Karpas-422 (cell line): ENCODE measurements around the gene SPATA33. TPM values are rescaled to one million over a fixed set of nuclear protein-coding genes. Genes with fewer than 3 reads are reported as not detected.
"Not testable (repeated sequence)": the region's sequence is repeated elsewhere in the genome, so short reads cannot be mapped to it uniquely, and the experiment has no call there.

Experiments used
- DNase-seq: peaks from one replicate; pipeline ENCODE4 v3.0.0-alpha.2; 2015
- H2AFZ ChIP-seq: fragments of 200-600 bp; sonication (generic); 2 replicates; pipeline ENCODE4 v1.6.1; 2014; ENCODE audit warnings: antibody characterized with exemption, low read length, mixed read lengths
- H3K27ac ChIP-seq: fragments of 200-600 bp; sonication (generic); 2 replicates; pipeline ENCODE4 v1.5.1; 2014; ENCODE audit warnings: mild to moderate bottlenecking, low read length, moderate library complexity
- H3K27me3 ChIP-seq: fragments of 200-600 bp; sonication (generic); 2 replicates; pipeline ENCODE4 v1.6.1; 2014; ENCODE audit warnings: low read length, mixed read lengths
- H3K36me3 ChIP-seq: fragments of 200-600 bp; sonication (generic); 2 replicates; pipeline ENCODE4 v1.6.1; 2014; ENCODE audit warnings: low read length, mixed read lengths; ENCODE audit not compliant: insufficient read depth
- H3K4me1 ChIP-seq: fragments of 200-600 bp; sonication (generic); 2 replicates; pipeline ENCODE4 v1.6.1; 2014; ENCODE audit warnings: mild to moderate bottlenecking, low read length, mixed read lengths
- H3K4me2 ChIP-seq: fragments of 200-600 bp; sonication (generic); 2 replicates; pipeline ENCODE4 v1.6.1; 2014; ENCODE audit warnings: low read length, low read depth, mild to moderate bottlenecking; ENCODE audit not compliant: poor library complexity, severe bottlenecking
- H3K4me3 ChIP-seq: fragments of 200-600 bp; sonication (generic); 2 replicates; pipeline ENCODE4 v1.5.1; 2014; ENCODE audit warnings: mild to moderate bottlenecking, antibody characterized with exemption, low read length, mixed read lengths
- H3K79me2 ChIP-seq: fragments of 200-600 bp; sonication (generic); 2 replicates; pipeline ENCODE4 v1.6.1; 2014; ENCODE audit warnings: mild to moderate bottlenecking, low read length, mixed read lengths
- H3K9ac ChIP-seq: fragments of 200-600 bp; sonication (generic); 2 replicates; pipeline ENCODE4 v1.6.0; 2014; ENCODE audit warnings: low read length
- H3K9me2 ChIP-seq: fragments of 200-600 bp; sonication (generic), shearing (Covaris generic); replicated peaks from 2 replicates; pipeline ENCODE4 v1.6.0; 2014; ENCODE audit warnings: mild to moderate bottlenecking, low read length, moderate library complexity; ENCODE audit not compliant: insufficient read depth
- H3K9me3 ChIP-seq: fragments of 300-700, 200-600 bp; sonication (generic); 2 replicates; pipeline ENCODE4 v1.6.1; 2014; ENCODE audit warnings: low read length, mixed read lengths
- H4K20me1 ChIP-seq: fragments of 200-600 bp; sonication (generic); 2 replicates; pipeline ENCODE4 v1.6.1; 2014; ENCODE audit warnings: mild to moderate bottlenecking, antibody characterized with exemption, low read length, low read depth; ENCODE audit not compliant: insufficient read depth
- total RNA-seq: library from RNA; depleted of rRNA; stranded (reverse); fragments of >200 nt; shearing (Covaris generic); gene quantifications from 2 replicates; pipeline ENCODE4 v1.2.3, GENCODE V29; 2014; ENCODE audit warnings: low replicate concordance

Gene SPATA33
- total RNA-seq, 1 experiment from 2014 or later: 5.1 TPM

DNA sequence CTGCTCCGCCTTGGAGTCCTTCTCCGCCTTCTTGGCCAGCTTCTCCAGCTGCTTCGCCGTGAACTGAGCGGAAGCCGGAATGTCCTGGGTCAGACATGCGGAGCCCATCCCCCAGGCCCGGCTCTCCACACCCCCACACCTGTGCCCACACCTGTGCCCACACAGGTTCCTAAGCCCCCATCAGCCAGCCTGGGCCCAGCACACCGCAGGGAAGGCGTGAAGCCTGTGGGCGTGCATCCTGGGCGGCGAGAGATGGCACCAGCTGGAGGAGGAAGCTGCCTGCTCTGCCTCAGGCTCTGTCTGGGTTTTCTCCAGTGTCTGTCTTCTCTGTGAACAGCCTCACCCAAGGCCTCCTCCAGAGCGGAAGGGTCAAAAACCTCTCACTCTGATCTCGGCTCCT, 6.1 kb upstream of the SPATA33 start:
- H3K27ac ChIP-seq: no peak overlapping the region
- peaks cover 13% of the 10 kb centered on the region; the same call in 1 of the 2 replicates for H4K20me1 ChIP-seq
- H3K9me2 ChIP-seq: no peaks in the 10 kb centered on the region
- DNase-seq: no peak
- H3K4me2 ChIP-seq: no peak overlapping the region
- H3K4me1 ChIP-seq: peaks cover 5% of the 10 kb centered on the region
- H3K79me2 ChIP-seq: peaks cover 37% of the 10 kb centered on the region
- no peaks in the 10 kb centered on the region for H3K27me3 ChIP-seq
- no peak overlapping the region for H3K9ac ChIP-seq
- H3K4me3 ChIP-seq: no peak overlapping the region
- no peaks in the 10 kb centered on the region for H3K9me3 ChIP-seq
- H3K36me3 ChIP-seq: no peaks in the 10 kb centered on the region
- no peak overlapping the region for H2AFZ ChIP-seq

DNA sequence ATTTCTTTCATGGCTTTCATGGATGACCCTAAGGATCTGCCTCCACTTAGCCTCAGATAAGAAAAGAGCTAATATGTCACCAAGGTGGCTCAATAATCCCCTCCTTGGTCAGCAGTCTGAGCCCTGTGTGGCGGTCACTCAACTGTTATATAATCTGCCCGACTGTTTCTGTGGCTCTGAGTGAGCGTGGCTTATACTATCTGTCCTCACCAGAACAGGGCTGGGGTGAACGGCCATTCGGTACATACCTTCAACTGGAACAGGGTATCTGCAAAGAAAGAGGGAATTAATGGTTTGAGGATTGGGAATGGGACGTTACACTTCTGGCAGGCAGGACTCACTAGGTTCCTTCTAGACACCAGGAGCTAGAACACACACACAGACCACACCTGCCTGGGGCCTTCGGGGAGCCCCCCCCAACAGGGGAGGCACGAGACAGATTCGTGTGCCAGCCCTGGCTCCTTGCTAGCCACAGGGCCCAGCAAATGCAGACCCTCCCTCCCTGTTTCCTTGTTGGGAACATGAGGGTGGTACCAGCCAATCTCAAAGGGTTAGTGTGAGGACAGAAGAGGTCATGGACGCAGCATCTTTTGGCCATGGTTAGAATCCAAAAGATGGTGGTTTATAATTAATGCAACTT, 3.9 kb upstream of the SPATA33 start:
- no peaks in the 10 kb centered on the region for H3K27me3 ChIP-seq
- no peaks in the 10 kb centered on the region for H3K9me2 ChIP-seq
- no peak overlapping the region for H3K27ac ChIP-seq
- H3K4me3 ChIP-seq: no peak overlapping the region
- H2AFZ ChIP-seq: no peak overlapping the region
- H3K79me2 ChIP-seq: peaks cover 55% of the 10 kb centered on the region
- H3K4me1 ChIP-seq: peaks cover 11% of the 10 kb centered on the region
- no peak for DNase-seq
- no peaks in the 10 kb centered on the region for H3K36me3 ChIP-seq
- H4K20me1 ChIP-seq: peaks cover 18% of the 10 kb centered on the region; the same call in 1 of the 2 replicates
- no peak overlapping the region for H3K9ac ChIP-seq
- no peaks in the 10 kb centered on the region for H3K9me3 ChIP-seq
- no peak overlapping the region for H3K4me2 ChIP-seq

DNA sequence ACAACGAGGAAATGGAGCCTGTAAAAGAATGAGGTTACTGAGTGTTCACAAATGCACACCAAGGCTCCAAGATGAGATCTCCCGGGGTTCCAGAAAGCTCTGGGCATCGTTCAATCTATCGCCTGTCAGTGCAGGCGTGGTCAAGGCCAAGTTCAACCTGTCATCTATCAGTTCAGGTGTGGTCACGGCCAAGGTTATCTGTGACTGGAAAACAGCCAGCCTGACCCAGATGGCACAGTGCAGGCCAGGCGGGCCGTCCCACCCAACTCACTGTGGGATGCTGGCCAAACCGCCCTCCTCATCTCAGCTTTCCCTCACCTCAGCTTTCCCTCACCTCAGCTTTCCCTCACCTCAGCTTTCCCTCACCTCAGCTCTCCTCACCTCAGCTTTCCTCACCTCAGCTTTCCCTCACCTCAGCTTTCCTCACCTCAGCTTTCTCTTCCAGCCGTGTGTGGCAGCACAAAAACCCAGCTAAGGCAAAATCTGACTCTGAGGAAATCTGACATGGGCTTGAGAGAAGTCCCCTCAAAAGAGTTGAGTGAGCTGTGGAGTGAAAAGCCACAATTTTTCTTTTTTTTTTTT, 2.5 kb upstream of the SPATA33 start:
- no peak overlapping the region for H3K27ac ChIP-seq
- H3K9ac ChIP-seq: no peak overlapping the region
- no peaks in the 10 kb centered on the region for H3K9me2 ChIP-seq
- no peaks in the 10 kb centered on the region for H3K9me3 ChIP-seq
- H3K79me2 ChIP-seq: peaks cover 68% of the 10 kb centered on the region
- H4K20me1 ChIP-seq: peaks cover 18% of the 10 kb centered on the region; the same call in 1 of the 2 replicates
- H3K36me3 ChIP-seq: peaks cover 6% of the 10 kb centered on the region; the same call in 1 of the 2 replicates
- no peak overlapping the region for H3K4me2 ChIP-seq
- no peaks in the 10 kb centered on the region for H3K27me3 ChIP-seq
- DNase-seq: no peak
- H2AFZ ChIP-seq: no peak overlapping the region
- H3K4me3 ChIP-seq: no peak overlapping the region
- H3K4me1 ChIP-seq: peaks cover 16% of the 10 kb centered on the region

DNA sequence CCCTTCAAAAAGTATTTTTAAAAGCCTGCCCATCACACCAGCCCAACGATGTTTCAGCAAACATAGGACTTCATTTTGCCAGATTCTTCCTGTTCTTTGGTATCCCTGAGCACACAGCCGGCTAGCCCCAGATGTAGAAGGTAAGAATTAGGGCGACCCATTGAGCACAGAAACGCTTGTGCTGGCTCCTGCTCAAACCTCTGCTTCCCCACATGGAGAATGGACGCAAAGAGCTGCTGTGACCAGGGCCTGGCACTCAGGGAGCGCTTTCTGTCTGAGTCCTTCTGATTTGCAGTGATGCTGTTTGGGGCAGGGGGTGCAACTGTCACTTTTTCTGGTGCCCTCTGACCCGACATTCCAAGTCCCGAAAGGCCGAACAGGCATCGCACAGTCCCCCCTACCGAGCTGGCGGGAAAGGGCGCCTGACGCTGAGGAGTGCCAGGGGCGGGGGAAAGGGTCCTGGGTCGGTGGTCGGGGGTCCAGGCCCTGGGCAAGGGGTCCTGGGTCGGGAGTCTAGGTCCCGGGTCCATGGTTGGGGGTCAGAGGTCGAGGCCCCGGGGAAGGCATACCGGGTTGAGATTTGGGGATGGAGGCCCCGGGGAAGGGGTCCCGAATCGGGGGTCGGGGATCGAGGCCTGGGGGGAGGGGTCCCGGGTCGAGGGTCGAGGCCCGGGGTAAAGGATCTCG, 1.1 kb upstream of the SPATA33 start:
- peaks cover 14% of the 10 kb centered on the region for H3K36me3 ChIP-seq
- peaks cover 72% of the 10 kb centered on the region for H3K79me2 ChIP-seq
- H3K4me3 ChIP-seq: peak overlapping the region; percentile 88
- DNase-seq: no peak
- peaks cover 18% of the 10 kb centered on the region; the same call in 1 of the 2 replicates for H4K20me1 ChIP-seq
- peak overlapping the region; percentile 92 for H3K9ac ChIP-seq
- H3K9me3 ChIP-seq: no peaks in the 10 kb centered on the region
- peaks cover 16% of the 10 kb centered on the region for H3K4me1 ChIP-seq
- no peaks in the 10 kb centered on the region for H3K27me3 ChIP-seq
- H3K4me2 ChIP-seq: peak overlapping the region; percentile 94
- H3K27ac ChIP-seq: 0 out of 2 replicates have a peak overlapping the region, but pooled peaks have one; percentile 34
- no peaks in the 10 kb centered on the region for H3K9me2 ChIP-seq
- H2AFZ ChIP-seq: no peak overlapping the region

DNA sequence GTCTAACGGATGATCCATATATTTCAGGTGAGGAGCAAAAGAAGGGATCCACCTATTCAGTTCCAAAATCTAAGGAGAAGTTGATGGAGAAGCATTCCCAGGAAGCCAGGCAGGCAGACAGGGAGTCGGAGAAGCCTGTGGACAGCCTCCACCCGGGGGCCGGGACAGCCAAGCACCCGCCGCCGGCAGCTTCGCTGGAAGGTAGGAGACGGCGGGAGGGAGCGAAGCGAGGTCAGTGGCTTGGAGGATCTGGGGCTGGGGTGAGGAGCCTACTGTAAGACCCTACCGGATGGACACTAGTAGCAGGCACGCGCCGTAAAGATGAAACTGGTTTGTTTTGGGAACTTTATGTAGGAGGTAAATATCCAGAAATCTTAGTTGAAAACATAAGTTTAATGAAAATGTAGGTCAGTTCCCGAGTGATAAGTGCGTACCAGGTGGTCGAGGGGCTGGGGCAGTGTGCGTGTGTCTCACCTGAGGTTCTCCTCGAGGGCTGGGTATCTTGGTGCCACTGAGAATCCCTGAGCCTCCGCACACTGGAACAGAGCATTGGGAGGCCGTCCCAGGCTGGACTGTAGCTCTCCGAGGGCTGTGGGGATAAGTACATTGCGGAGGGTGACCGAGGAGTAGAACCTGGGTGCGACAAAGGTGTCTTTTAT, 714 bp downstream of the SPATA33 start:
- peaks cover 66% of the 10 kb centered on the region for H3K79me2 ChIP-seq

DNA sequence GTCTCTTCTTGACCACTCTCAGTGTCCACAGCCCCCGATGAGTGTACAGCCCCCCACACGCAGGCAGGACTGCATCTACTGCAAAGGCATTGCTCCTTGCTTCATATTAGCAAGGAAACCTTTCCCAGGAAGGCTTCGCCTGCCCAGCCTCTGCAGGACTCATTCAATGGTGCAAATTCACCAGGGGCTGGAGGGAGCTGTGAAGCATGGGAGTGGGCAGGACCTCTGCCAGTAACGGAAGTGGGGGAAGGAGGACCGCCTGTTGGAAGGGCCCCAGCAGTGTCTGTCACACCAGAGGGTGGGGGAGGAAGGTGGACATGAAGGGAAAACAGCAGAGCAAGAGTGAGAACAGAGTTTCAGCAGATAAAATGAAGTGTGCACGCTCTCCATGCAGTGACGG, 2.5 kb downstream of the SPATA33 start:
- Histone ChIP-seq H3K36me3 (peaks cover 17% of the 10 kb centered on the region), H3K79me2 (peaks cover 52% of the 10 kb centered on the region), H3K4me1 (peaks cover 16% of the 10 kb centered on the region), H3K4me2 (no peak overlapping the region), H3K9ac (no peak overlapping the region), H4K20me1 (peaks cover 8% of the 10 kb centered on the region; the same call in 1 of the 2 replicates), H2AFZ (no peak overlapping the region), H3K9me2 (no peaks in the 10 kb centered on the region), H3K9me3 (no peaks in the 10 kb centered on the region), H3K27me3 (no peaks in the 10 kb centered on the region), H3K4me3 (no peak overlapping the region), H3K27ac (no peak overlapping the region)
- DNase-seq: no peak

More for the DNA sequence above, 714 bp downstream of the SPATA33 start:
- H3K4me3 ChIP-seq: peak overlapping the region; percentile 88
- H4K20me1 ChIP-seq: peaks cover 14% of the 10 kb centered on the region; the same call in 1 of the 2 replicates
- peak overlapping the region; percentile 54 for H3K27ac ChIP-seq
- peak overlapping the region; percentile 92 for H3K9ac ChIP-seq
- H3K27me3 ChIP-seq: no peaks in the 10 kb centered on the region
- no peaks in the 10 kb centered on the region for H3K9me3 ChIP-seq
- peak; percentile 61 for DNase-seq
- no peaks in the 10 kb centered on the region for H3K9me2 ChIP-seq
- peaks cover 17% of the 10 kb centered on the region for H3K36me3 ChIP-seq
- peak overlapping the region; percentile 94 for H3K4me2 ChIP-seq
- H2AFZ ChIP-seq: peak overlapping the region; percentile 61
- peaks cover 16% of the 10 kb centered on the region for H3K4me1 ChIP-seq

DNA sequence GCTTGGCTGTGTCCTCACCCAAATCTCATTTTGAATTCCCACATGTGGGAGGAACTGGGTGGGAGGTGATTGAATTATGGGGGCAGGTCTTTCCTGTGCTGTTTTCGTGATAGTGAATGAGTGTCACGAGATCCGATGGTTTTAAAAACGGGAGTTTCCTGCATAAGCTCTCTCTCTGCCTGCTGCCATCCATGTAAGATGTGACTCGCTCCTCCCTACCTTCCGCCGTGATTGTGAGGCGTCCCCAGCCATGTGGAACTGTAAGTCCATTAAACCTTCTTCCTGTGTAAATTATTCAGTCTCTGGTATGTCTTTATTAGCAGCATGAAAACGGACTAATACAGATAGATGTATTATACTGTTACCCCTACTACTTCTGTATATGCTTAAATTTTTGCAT, 3.6 kb downstream of the SPATA33 start:
- H3K36me3 ChIP-seq: peaks cover 17% of the 10 kb centered on the region
- H3K27me3 ChIP-seq: no peaks in the 10 kb centered on the region
- no peak overlapping the region for H3K4me2 ChIP-seq
- no peaks in the 10 kb centered on the region for H3K9me3 ChIP-seq
- H3K79me2 ChIP-seq: peaks cover 41% of the 10 kb centered on the region
- no peaks in the 10 kb centered on the region for H3K9me2 ChIP-seq
- H4K20me1 ChIP-seq: peaks cover 8% of the 10 kb centered on the region; the same call in 1 of the 2 replicates
- H2AFZ ChIP-seq: no peak overlapping the region
- no peak overlapping the region for H3K4me3 ChIP-seq
- H3K27ac ChIP-seq: no peak overlapping the region
- no peak for DNase-seq
- H3K9ac ChIP-seq: no peak overlapping the region
- H3K4me1 ChIP-seq: peaks cover 15% of the 10 kb centered on the region

DNA sequence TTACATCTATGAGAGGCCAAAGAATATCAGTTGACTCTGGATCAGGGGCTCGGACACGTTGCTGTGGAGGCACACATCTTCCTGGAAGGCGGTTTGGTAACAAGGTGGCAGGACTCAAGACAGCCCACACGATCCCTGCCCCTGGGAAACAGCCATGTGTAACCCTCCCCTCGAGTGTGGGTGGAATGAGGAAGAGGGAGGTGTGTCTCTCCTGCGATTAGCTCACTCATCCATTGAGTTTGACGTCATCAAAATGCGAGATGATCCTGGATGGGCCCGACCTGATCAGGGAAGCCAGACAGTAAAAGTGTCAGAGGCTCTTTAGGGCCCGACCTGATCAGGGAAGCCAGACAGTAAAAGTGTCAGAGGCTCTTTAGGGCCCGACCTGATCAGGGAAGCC, 6.6 kb downstream of the SPATA33 start:
- DNase-seq, H3K27me3 ChIP-seq, H3K9me3 ChIP-seq, H3K9me2 ChIP-seq, H2AFZ ChIP-seq, H3K4me2 ChIP-seq, H3K9ac ChIP-seq, H3K4me1 ChIP-seq, H4K20me1 ChIP-seq, H3K27ac ChIP-seq, H3K4me3 ChIP-seq: not testable (repeated sequence)
- H3K36me3 ChIP-seq: peaks cover 17% of the 10 kb centered on the region
- H3K79me2 ChIP-seq: peaks cover 15% of the 10 kb centered on the region
